ENCODE data around the gene TRIM47. TPM values are rescaled to one million over a fixed set of nuclear protein-coding genes. Genes with fewer than 3 reads are reported as not detected.

Gene TRIM47
- total and polyA plus RNA-seq, 2 of the 13 experiments (the other 11 are each of a cell fraction or from before 2014, with no cell fraction given) = 33.5 to 82.0 TPM

- TF ChIP-seq CEBPZ (IDR thresholded peaks at IDR 0.05; ENCODE audit: low read length) (no peak), ETV5 (CRISPR knock-in tag; IDR thresholded peaks at IDR 0.05; ENCODE audit: borderline replicate concordance) (no peak), RARG (CRISPR knock-in tag; IDR thresholded peaks at IDR 0.05; ENCODE audit: low read depth) (no peak), ZNF354B (CRISPR knock-in tag; IDR thresholded peaks at IDR 0.05) (no peak), FOXA3 (CRISPR knock-in tag; IDR thresholded peaks at IDR 0.05) (no peak), ZBTB37 (CRISPR knock-in tag; IDR thresholded peaks at IDR 0.05) (peak; percentile 33; the same call in 1 of the 2 replicates), THAP8 (CRISPR knock-in tag; IDR thresholded peaks at IDR 0.05; ENCODE audit: borderline replicate concordance) (no peak), IKZF4 (CRISPR knock-in tag; IDR thresholded peaks at IDR 0.05; ENCODE audit: borderline replicate concordance, low read depth, not compliant biosample characterization) (no peak), ZNF510 (CRISPR knock-in tag; IDR thresholded peaks at IDR 0.05; ENCODE audit: low read depth) (no peak), ZNF274 (CRISPR knock-in tag; IDR thresholded peaks at IDR 0.05) (no peak), JUN (CRISPR knock-in tag; IDR thresholded peaks at IDR 0.05) (no peak), ZNF652 (CRISPR knock-in tag; IDR thresholded peaks at IDR 0.05; ENCODE audit: borderline replicate concordance, low read depth) (no peak), ZFP1 (CRISPR knock-in tag; IDR thresholded peaks at IDR 0.05) (no peak), AGO2 (optimal IDR thresholded peaks at IDR 0.05; ENCODE audit: low read depth, low read length) (no peak), POGK (CRISPR knock-in tag; conservative IDR thresholded peaks at IDR 0.05) (peak; percentile 46), TCF7 (IDR thresholded peaks at IDR 0.05; ENCODE audit: low read depth) (no peak), ZNF546 (CRISPR knock-in tag; conservative IDR thresholded peaks at IDR 0.05) (no peak), ZNF788 (CRISPR knock-in tag; IDR thresholded peaks at IDR 0.05; ENCODE audit: borderline replicate concordance) (0 out of 2 replicates have a peak, but pooled peaks have one; percentile 48), RNF219 (CRISPR knock-in tag; IDR thresholded peaks at IDR 0.05) (no peak), TEAD3 (CRISPR knock-in tag; optimal IDR thresholded peaks at IDR 0.05; ENCODE audit: borderline replicate concordance) (peak; percentile 53)
Measured at GRCh38 chr17:75895370-75896155, 17.2 kb upstream of the TRIM47 start (continued).

Data from HepG2 (cell line).